Stimulated activated CD4-positive, alpha-beta T cell treated with anti-CD3 and anti-CD28 coated beads, Interleukin-1b, Interleukin-23, amount 100 ng/mL, for 24 hours (primary cell): ENCODE results near the gene XAGE1A.
"Not testable (repeated sequence)": the region's sequence is repeated elsewhere in the genome, so short reads cannot be mapped to it uniquely, and the experiment has no call there.

Experiments
- DNase-seq, 4 experiments: peaks; one replicate each; pipeline ENCODE4 v3.0.0-alpha.2; 2020; ENCODE audit warnings: low read depth in 4 of 4, low spot score in 1 of 4

The XAGE1A gene

GRCh38 chrX:52495545-52496418 lies at the start of gene XAGE1A:
Gene XAGE1A (plus strand): TSS chrX:52495808. CDS start chrX:52497362, 1,554 bp downstream.
- DNase-seq: not testable (repeated sequence)

GRCh38 chrX:52452031-52452430 lies 43.6 kb upstream of the XAGE1A start:
- not testable (repeated sequence) for DNase-seq

GRCh38 chrX:52471301-52471700 lies 24.3 kb upstream of the XAGE1A start:
- DNase-seq: not testable (repeated sequence)

GRCh38 chrX:52496419-52496772 lies 788 bp downstream of the XAGE1A start:
- DNase-seq: not testable (repeated sequence)

GRCh38 chrX:52501362-52501761 lies 5.8 kb downstream of the XAGE1A start:
- not testable (repeated sequence) for DNase-seq

GRCh38 chrX:52504551-52504950 lies 8.9 kb downstream of the XAGE1A start:
- DNase-seq: no peak

DNA sequence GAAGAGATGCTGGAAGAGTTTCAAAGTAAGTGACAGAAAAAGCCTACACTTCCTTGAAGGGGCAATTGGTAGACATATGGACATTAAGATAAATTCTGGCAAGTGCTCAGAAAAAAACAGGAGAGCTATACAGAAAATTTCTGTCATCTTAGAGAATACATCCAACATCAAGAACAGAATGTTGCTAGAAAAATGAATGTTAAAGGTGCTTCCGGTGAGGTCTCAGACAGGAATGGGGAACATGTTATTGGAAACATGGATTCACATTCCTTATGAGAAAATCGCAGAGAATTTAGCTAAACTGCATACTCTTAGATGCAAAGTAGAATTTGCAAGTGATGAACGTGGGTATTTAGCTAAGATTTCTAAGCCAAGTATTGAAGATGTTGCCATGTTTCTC lies 11.7 kb downstream of the XAGE1A start:
- no peak for DNase-seq

DNA sequence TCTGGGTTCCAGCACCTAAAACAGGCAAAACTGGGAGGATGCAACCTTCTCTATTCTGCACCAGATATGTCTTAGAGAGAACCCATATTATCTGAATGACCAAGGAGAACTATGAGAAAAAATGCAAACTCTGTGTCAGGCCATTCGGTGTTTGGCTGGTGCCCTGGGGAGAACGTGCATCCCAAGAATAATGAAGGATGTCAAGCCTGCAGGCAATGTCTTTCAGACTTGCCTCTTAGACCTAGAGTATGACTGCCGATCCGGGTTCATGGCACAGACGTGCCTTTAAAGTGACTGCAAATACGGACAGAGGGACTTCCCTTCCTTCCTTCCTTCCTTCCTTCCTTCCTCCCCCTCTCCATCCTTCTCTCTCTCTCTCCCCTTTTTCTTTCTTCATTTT lies 14.3 kb downstream of the XAGE1A start:
- DNase-seq: no peak

GRCh38 chrX:52511126-52511525 lies 15.5 kb downstream of the XAGE1A start:
- DNase-seq: not testable (repeated sequence)

DNA sequence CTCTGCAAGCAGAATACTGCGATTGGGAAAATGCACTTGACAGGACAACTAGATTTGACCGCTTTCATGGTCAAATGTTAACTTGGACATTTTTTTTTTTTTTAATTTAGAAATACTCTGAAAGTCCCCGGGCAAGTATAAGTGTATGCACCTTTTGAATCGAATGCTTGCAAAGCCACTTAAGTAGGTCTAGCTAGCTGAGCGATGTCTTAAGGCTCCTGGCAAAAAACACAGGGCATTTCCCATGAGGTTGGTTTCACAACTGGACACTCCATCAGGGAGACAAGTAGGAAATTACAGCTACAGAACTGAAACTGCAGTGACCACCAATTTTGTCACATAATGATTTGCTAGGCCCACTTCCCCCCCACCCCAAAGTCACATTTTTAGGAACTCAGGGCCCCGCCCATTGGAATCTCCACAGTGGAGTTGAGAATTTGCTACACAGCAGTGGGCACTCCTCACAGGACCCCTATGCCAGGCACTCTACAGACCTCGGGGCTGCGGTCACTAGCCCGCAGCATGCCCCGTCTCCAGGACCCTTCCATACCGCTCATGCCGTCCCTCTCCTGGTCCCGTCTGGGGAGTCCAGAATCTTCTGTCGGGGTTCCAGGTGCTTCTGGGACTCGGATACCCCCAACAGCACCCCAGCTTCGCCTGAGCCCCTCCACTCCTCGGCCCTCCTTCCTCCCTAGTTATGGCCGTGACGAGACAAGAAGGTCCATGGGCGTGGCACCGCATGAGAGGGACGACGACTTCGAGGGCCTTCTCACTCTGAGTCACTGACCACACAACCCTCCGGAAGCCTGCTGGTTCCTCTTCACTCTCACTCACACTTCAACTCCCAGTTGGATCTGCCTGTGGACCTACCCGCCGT lies 20.7 kb downstream of the XAGE1A start:
- DNase-seq: not testable (repeated sequence)

GRCh38 chrX:52516987-52517325 lies 21.3 kb downstream of the XAGE1A start, which contains the start of gene XAGE1B:
Gene XAGE1B (minus strand): TSS chrX:52517063. CDS start chrX:52515527, 1,536 bp downstream.
- DNase-seq: not testable (repeated sequence)

DNA sequence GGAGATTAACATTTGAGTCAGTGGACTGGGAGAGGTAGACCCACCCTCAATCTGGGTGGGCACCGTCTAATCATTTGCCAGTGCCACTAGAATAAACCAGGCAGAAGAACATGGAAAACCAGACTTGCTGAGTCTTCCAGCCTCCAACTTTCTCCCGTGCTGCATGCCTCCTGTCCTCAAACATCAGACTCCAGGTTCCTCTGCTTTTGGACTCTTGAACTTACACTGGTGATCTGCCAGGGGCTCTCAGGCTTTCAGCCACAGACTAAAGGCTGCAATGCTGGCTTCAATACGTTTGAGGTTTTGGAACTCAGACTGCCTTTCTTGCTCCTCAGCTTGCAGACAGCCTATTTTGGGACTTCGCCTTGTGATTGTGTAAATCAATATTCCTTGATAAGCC lies 45.4 kb downstream of the XAGE1A start:
- DNase-seq: not testable (repeated sequence)

GRCh38 chrX:52542311-52542710 lies 46.7 kb downstream of the XAGE1A start:
- DNase-seq: no peak

DNA sequence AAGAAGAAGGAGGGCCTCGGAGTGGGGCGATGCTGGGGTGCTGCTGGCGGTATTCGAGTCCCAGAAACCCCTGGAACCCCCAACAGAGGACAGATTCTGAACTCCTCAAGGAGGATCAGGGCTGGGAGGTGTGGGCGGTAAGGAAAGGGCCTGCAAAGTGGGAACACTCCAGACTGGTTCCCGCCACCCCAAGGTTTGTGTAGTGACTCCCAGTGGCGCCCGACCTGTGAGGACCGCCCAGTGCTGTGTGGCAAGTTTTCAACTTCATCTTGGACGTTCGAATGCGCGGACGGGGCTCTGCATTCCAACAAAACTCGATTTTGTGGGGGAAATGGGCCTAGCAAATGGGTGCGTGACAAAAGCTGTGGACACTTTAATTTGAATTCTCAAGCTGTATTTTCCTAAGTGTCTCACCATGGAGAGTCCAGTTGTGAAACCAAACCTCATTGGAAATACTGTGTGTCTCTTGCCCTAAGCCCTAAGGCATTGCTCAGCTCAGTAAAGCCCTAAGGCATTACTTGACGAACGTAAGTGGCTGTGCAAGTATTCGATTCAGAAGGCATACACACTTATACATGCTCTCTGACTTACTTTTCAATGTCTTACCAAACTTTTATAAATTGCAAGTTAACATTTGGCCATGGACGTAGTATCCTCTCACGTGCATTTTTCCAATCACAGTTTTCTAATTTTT lies 48.7 kb downstream of the XAGE1A start:
- no peak for DNase-seq

GRCh38 chrX:52548769-52549168 lies 53.2 kb downstream of the XAGE1A start:
- DNase-seq: not testable (repeated sequence)
